ENCODE results near the gene ATP6V1G2.

DNA sequence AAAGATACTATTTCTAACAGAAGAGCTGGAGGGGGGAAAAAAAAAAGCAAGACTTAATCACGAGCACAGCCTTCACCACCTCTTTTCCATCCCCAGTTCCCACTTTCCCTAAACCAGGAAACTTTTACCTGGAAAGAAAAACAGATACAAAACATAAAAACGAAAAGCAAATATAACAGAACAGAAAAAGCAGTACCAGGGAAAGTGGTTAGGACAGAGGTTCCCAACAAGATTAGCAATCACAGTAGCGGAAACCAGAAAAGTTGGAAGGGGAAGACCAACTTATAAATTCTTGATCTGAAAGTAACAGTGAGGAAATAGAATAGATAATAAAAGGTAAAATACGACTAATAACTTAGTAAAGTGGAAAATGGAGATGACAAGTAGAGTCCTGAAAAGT, 5.8 kb downstream of the ATP6V1G2 start:
- TF ChIP-seq POLR2A (IDR thresholded peaks at IDR 0.05): no peak
- TF ChIP-seq, protein P1, sequence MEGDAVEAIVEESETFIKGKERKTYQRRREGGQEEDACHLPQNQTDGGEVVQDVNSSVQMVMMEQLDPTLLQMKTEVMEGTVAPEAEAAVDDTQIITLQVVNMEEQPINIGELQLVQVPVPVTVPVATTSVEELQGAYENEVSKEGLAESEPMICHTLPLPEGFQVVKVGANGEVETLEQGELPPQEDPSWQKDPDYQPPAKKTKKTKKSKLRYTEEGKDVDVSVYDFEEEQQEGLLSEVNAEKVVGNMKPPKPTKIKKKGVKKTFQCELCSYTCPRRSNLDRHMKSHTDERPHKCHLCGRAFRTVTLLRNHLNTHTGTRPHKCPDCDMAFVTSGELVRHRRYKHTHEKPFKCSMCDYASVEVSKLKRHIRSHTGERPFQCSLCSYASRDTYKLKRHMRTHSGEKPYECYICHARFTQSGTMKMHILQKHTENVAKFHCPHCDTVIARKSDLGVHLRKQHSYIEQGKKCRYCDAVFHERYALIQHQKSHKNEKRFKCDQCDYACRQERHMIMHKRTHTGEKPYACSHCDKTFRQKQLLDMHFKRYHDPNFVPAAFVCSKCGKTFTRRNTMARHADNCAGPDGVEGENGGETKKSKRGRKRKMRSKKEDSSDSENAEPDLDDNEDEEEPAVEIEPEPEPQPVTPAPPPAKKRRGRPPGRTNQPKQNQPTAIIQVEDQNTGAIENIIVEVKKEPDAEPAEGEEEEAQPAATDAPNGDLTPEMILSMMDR (IDR thresholded peaks at IDR 0.05): no peak

All from body of pancreas (tissue), 4 donors.